Heart right ventricle (tissue), 16 donors: ENCODE data around the gene RFXANK. TPM values are rescaled to one million over a fixed set of nuclear protein-coding genes. Genes with fewer than 3 reads are reported as not detected.

Source experiments
- ATAC-seq, 8 donors: fragments of 200-7000 bp; cut with Tn5 transposase; one replicate each; pipeline ENCODE4 v1.9.1; 2020; ENCODE audit warnings: mild to moderate bottlenecking in 8 of 8, moderate library complexity in 8 of 8, moderate number of reproducible peaks in 1 of 8
- DNase-seq, 2 donors: peaks; one replicate each; pipeline ENCODE4 v3.0.0-alpha.2; 2020
- H3K27ac ChIP-seq, 10 donors: fragments of 200-600 bp; sonication (generic) in 2 of 10; one replicate each; pipeline versions ENCODE4 v1.5.0 to v1.8.0; 2020 to 2022; ENCODE audit warnings: mild to moderate bottlenecking in 3 of 10
- H3K27me3 ChIP-seq, 7 donors: fragments of 200-600 bp; one replicate each; pipeline ENCODE4 v1.8.0; 2021 to 2022; ENCODE audit warnings: mild to moderate bottlenecking in 2 of 7
- H3K36me3 ChIP-seq, 9 donors: fragments of 200-600 bp; sonication (generic) in 1 of 9; one replicate each; pipeline versions ENCODE4 v1.5.0 to v1.8.0; 2020 to 2022; ENCODE audit warnings: mild to moderate bottlenecking in 2 of 9
- H3K4me1 ChIP-seq, 9 donors: fragments of 200-600 bp; sonication (generic) in 1 of 9; one replicate each; pipeline versions ENCODE4 v1.5.0 to v1.8.0; 2020 to 2022; ENCODE audit warnings: mild to moderate bottlenecking in 4 of 9
- H3K4me3 ChIP-seq, 10 donors: fragments of 200-600 bp; sonication (generic) in 2 of 10; one replicate each; pipeline versions ENCODE4 v1.5.0 to v1.8.0; 2020 to 2022; ENCODE audit warnings: mild to moderate bottlenecking in 7 of 10, moderate library complexity in 2 of 10
- H3K9me3 ChIP-seq, 11 donors: fragments of 200-600 bp in 10 of 11; sonication (generic) in 2 of 11; one replicate each; pipeline versions ENCODE4 v1.5.0 to v1.8.0; 2013 to 2022; ENCODE audit warnings: mild to moderate bottlenecking in 2 of 11, control low read depth in 1 of 11, moderate library complexity in 1 of 11
- CTCF ChIP-seq, 9 donors: fragments of 200-600 bp; sonication (generic) in 2 of 9; IDR thresholded peaks; one replicate each; pipeline versions ENCODE4 v1.5.0 to v1.8.0; 2021 to 2022; ENCODE audit warnings: antibody characterized with exemption in 9 of 9, mild to moderate bottlenecking in 5 of 9, moderate library complexity in 1 of 9
- WGBS, 2 donors: extraction: QIAGEN DNeasy Blood & Tissue Kit; methylation state at CpG; one replicate each; pipeline ENCODE4 v1.1.7; 2013; ENCODE audit warnings: inconsistent platforms in 1 of 2; 5-methylcytosine and 5-hydroxymethylcytosine counted together
- intact Hi-C, 10 donors: fragments of 100-400 bp; cut with DNase I; formaldehyde crosslinking; loops; one replicate each; pipeline versions ENCODE4 v1.11.1 to v1.14.2; 2022
- polyA plus RNA-seq, 2 donors: library from polyadenylated mRNA; stranded (reverse); fragments of 200-250 nt; gene quantifications; one replicate each; pipeline ENCODE4 v1.2.3, GENCODE V29; 2013
- total RNA-seq, 10 donors: library from RNA; stranded (reverse); fragmentation: NEBNext Ultra II Directional in 3 of 10; extraction: Animal tissue kit (Norgen Biotek cat#: 25700) in 3 of 10; gene quantifications; one replicate each; pipeline versions ENCODE4 v1.2.1 to v1.2.4, GENCODE V29; 2021 to 2023
- donor health status: Arrhythmogenic right ventricular cardiomyopathy.
- donor health status: ischemic (EF 13 %, LVEDD 7.1; RV severe dilation, severe dysfunction).
- donor health status: healthy with polysubstance abuse.
- donor health status: DM: no; HTN: yes; CAD: no.
- donor health status: DM: no; HTN: no; CAD: no.
- donor health status: ischemic (EF 25% LVEDD 6.9; RV normal size, moderate dysfunction).
- donor health status: ischemic (EF 25% LVEDD 5.7; RV mildly dilated, moderate dysfunction).
- donor health status: healthy.
- donor health status: DM: yes; HTN: yes; CAD: no.
- donor health status: Ischemic cardiomyopathy.
- donor health status: ischemic (EF 35%, LVEDD 5.7; RV mildly dilated, moderate dysfunction).
- donor health status: nonischemic (EF 11% LVEDD 7.7; RV severe dilation, severe dysfunction).
- donor health status: DM: yes; HTN: yes; CAD: no.
- donor health status: PGD.
- donor health status: ischemic (EF 29% LVEDD 5.4; RV normal size, mild dysfunction).
- donor health status: nonischemic (EF 23%, LVEDD 6.1; RV moderate dilation, normal function).

Gene RFXANK
- total and polyA plus RNA-seq, 12 donors = 30.6 to 109 (median 37.5) TPM

- H3K27me3 ChIP-seq = peaks cover 0 to 22% (median 16%) of the 10 kb centered on the region in 7 donors
- H3K4me3 ChIP-seq = peak overlapping the region in 1 of 10 donors; percentile 63
- peaks cover 4 to 15% (median 10%) of the 10 kb centered on the region in 9 donors for H3K4me1 ChIP-seq
- DNase-seq (no peak), ATAC-seq (no peak)
- H3K9me3 ChIP-seq = no peaks in the 10 kb centered on the region
- 67 to 71% methylated on average over 13 of the region's 13 CpGs for WGBS, 2 donors
- H3K36me3 ChIP-seq = peaks cover 0 to 31% (median 0%) of the 10 kb centered on the region in 9 donors
- no peak for TF ChIP-seq CTCF (IDR thresholded peaks at IDR 0.05)
- intact Hi-C loops = no loop called here
- H3K27ac ChIP-seq = no peak overlapping the region
Observed at GRCh38 chr19:19204181-19204580, 12.1 kb downstream of the RFXANK start.

- WGBS, 2 donors = 38 to 47% methylated on average over 14 of the region's 14 CpGs
- TF ChIP-seq CTCF (IDR thresholded peaks at IDR 0.05) = no peak
- intact Hi-C loops = no loop called here
- H3K27me3 ChIP-seq = peaks cover 0 to 37% (median 29%) of the 10 kb centered on the region in 7 donors
- no peak overlapping the region for H3K27ac ChIP-seq
- peaks cover 0 to 16% (median 0%) of the 10 kb centered on the region in 9 donors for H3K36me3 ChIP-seq
- ATAC-seq (no peak), DNase-seq (no peak)
- H3K9me3 ChIP-seq = no peaks in the 10 kb centered on the region
- no peak overlapping the region for H3K4me3 ChIP-seq
- peaks cover 4 to 15% (median 10%) of the 10 kb centered on the region in 9 donors for H3K4me1 ChIP-seq
Observed at GRCh38 chr19:19205416-19206410, 13.7 kb downstream of the RFXANK start.

GRCh38 chr19:19206938-19207337 is 14.9 kb downstream of the RFXANK start:
- ATAC-seq = no peak
- intact Hi-C loops = no loop called here
- Histone ChIP-seq H3K9me3 (no peaks in the 10 kb centered on the region), H3K27ac (no peak overlapping the region), H3K4me1 (peaks cover 4 to 15% (median 10%) of the 10 kb centered on the region in 9 donors), H3K27me3 (peaks cover 0 to 49% (median 41%) of the 10 kb centered on the region in 7 donors), H3K36me3 (peaks cover 0 to 4% (median 0%) of the 10 kb centered on the region in 9 donors), H3K4me3 (no peak overlapping the region)
- TF ChIP-seq CTCF (IDR thresholded peaks at IDR 0.05) = no peak
- 60 to 61% methylated on average over 5 of the region's 5 CpGs for WGBS, 2 donors
- no peak for DNase-seq

- no peaks in the 10 kb centered on the region for H3K9me3 ChIP-seq
- H3K27ac ChIP-seq = no peak overlapping the region
- no peaks in the 10 kb centered on the region for H3K36me3 ChIP-seq
- peaks cover 0 to 59% (median 51%) of the 10 kb centered on the region in 7 donors for H3K27me3 ChIP-seq
- intact Hi-C loops = no loop called here
- DNase-seq (no peak), ATAC-seq (no peak)
- 53 to 57% methylated on average over 8 of the region's 8 CpGs for WGBS, 2 donors
- TF ChIP-seq CTCF (IDR thresholded peaks at IDR 0.05) = no peak
- no peak overlapping the region for H3K4me3 ChIP-seq
- H3K4me1 ChIP-seq = peaks cover 0 to 6% (median 2%) of the 10 kb centered on the region in 9 donors
Observed at GRCh38 chr19:19207637-19208572, 15.8 kb downstream of the RFXANK start.
